HepG2 (cell line): ENCODE results near the gene PYY. TPM values are rescaled to one million over a fixed set of nuclear protein-coding genes. Genes with fewer than 3 reads are reported as not detected.

Source experiments
- ARNT2 ChIP-seq: sonication (generic); formaldehyde crosslinking; IDR thresholded peaks from 2 replicates; pipeline ENCODE4 v1.8.0; 2022; ENCODE audit warnings: mild to moderate bottlenecking, low read depth, missing genetic modification reagents, moderate library complexity
- FOXA1 ChIP-seq, 2 experiments: fragments of 450-650 bp in 1 of 2; sonication (generic) in 1 of 2; formaldehyde crosslinking in 1 of 2; IDR thresholded peaks; 2 replicates each; pipeline versions ENCODE4 v1.4.0 to v1.6.1; 2016 to 2020; ENCODE audit warnings: missing genetic modification reagents in 1 of 2
- HDAC1 ChIP-seq: sonication (generic); formaldehyde crosslinking; IDR thresholded peaks from 2 replicates; pipeline ENCODE4 v1.5.1; 2020; ENCODE audit warnings: mild to moderate bottlenecking, missing genetic modification reagents
- HNRNPLL ChIP-seq: fragments of 200-400 bp; formaldehyde crosslinking; IDR thresholded peaks from 2 replicates; pipeline ENCODE4 v1.6.1; 2017; ENCODE audit warnings: mild to moderate bottlenecking, low read depth, low read length; ENCODE audit not compliant: poor library complexity, severe bottlenecking
- JUN ChIP-seq: sonication (generic); formaldehyde crosslinking; IDR thresholded peaks from 2 replicates; pipeline ENCODE4 v1.4.0; 2020; ENCODE audit warnings: mild to moderate bottlenecking, missing genetic modification reagents
- MED1 ChIP-seq: sonication (generic); formaldehyde crosslinking; IDR thresholded peaks from 2 replicates; pipeline ENCODE4 v1.4.0; 2020; ENCODE audit warnings: missing genetic modification reagents
- NR2F6 ChIP-seq, 2 experiments: IDR thresholded peaks; 2 replicates each; pipeline ENCODE4 v1.6.1; 2016; ENCODE audit warnings: antibody characterized with exemption in 1 of 2, mild to moderate bottlenecking in 1 of 2
- PHF21A ChIP-seq: sonication (generic); formaldehyde crosslinking; IDR thresholded peaks from 2 replicates; pipeline ENCODE4 v1.5.0; 2020; ENCODE audit warnings: mild to moderate bottlenecking, missing genetic modification reagents
- POLR2G ChIP-seq: fragments of 200-400 bp; formaldehyde crosslinking; IDR thresholded peaks from 2 replicates; pipeline ENCODE4 v1.6.1; 2018; ENCODE audit warnings: mild to moderate bottlenecking, low read depth, low read length, moderate library complexity
- SALL1 ChIP-seq: sonication (generic); formaldehyde crosslinking; IDR thresholded peaks from 2 replicates; pipeline ENCODE4 v1.8.0; 2022; ENCODE audit warnings: mild to moderate bottlenecking, missing genetic modification reagents
- SUZ12 ChIP-seq: fragments of 150-350 bp; IDR thresholded peaks from 2 replicates; pipeline ENCODE4 v1.6.1; 2014; ENCODE audit warnings: low read depth, low read length
- TEAD3 ChIP-seq: optimal IDR thresholded peaks from 2 replicates; pipeline ENCODE3; 2016; ENCODE audit warnings: borderline replicate concordance
- ZNF136 ChIP-seq: sonication (generic); formaldehyde crosslinking; IDR thresholded peaks from 2 replicates; pipeline ENCODE4 v1.8.1; 2022; ENCODE audit warnings: low read depth, mild to moderate bottlenecking, moderate library complexity, missing genetic modification reagents
- ZNF207 ChIP-seq: fragments of 450-650 bp; IDR thresholded peaks from 2 replicates; pipeline ENCODE4 v1.6.1; 2016; ENCODE audit warnings: antibody characterized with exemption, borderline replicate concordance
- ZNF317 ChIP-seq: sonication (generic); formaldehyde crosslinking; IDR thresholded peaks from 2 replicates; pipeline ENCODE4 v1.5.0; 2020; ENCODE audit warnings: mild to moderate bottlenecking, missing genetic modification reagents
- ZNF766 ChIP-seq: sonication (generic); formaldehyde crosslinking; IDR thresholded peaks from 2 replicates; pipeline ENCODE4 v1.5.0; 2020; ENCODE audit warnings: missing genetic modification reagents, borderline replicate concordance
- ZNF776 ChIP-seq: sonication (generic); formaldehyde crosslinking; IDR thresholded peaks from 2 replicates; pipeline ENCODE4 v1.4.0; 2020; ENCODE audit warnings: mild to moderate bottlenecking, missing genetic modification reagents
- ZSCAN9 ChIP-seq: IDR thresholded peaks from 2 replicates; pipeline ENCODE4 v1.6.1; 2016; ENCODE audit warnings: borderline replicate concordance
- polyA plus RNA-seq, 8 experiments: library from polyadenylated mRNA; depleted of rRNA in 3 of 8; stranded (reverse) in 7 of 8; unstranded in 1 of 8; fragments of >200 nt; fragmentation: Illumina TruSeq in 4 of 8; extraction: Trizol in 4 of 8; gene quantifications; 2 replicates each; pipeline versions ENCODE4 v1.2.1 to v1.2.3, GENCODE V29; 2011 to 2016; ENCODE audit warnings: low read depth in 4 of 8, missing spikeins in 1 of 8, mixed read lengths in 1 of 8; ENCODE audit not compliant: insufficient read depth in 1 of 8
- total RNA-seq, 5 experiments: library from RNA; depleted of rRNA; stranded (reverse); fragments of >200 nt; fragmentation: Illumina TruSeq; extraction: Trizol; gene quantifications; 2 replicates each; pipeline ENCODE4 v1.2.3, GENCODE V29; 2016; ENCODE audit warnings: low read depth in 1 of 5
- TF ChIP-seq, protein P1 (sequence below): sonication (generic); formaldehyde crosslinking; IDR thresholded peaks from 2 replicates; pipeline ENCODE4 v1.5.0; 2020; ENCODE audit warnings: missing genetic modification reagents, mild to moderate bottlenecking, borderline replicate concordance
- TF ChIP-seq, protein P2 (sequence below): sonication (generic); formaldehyde crosslinking; IDR thresholded peaks from 2 replicates; pipeline ENCODE4 v1.5.0; 2020; ENCODE audit warnings: mild to moderate bottlenecking, missing genetic modification reagents, borderline replicate concordance
- TF ChIP-seq, protein P3 (sequence below): sonication (generic); formaldehyde crosslinking; IDR thresholded peaks from 2 replicates; pipeline ENCODE4 v1.4.0; 2020; ENCODE audit warnings: mild to moderate bottlenecking, missing genetic modification reagents
- TF ChIP-seq, protein P4 (sequence below): IDR thresholded peaks from 2 replicates; pipeline ENCODE4 v1.6.1; 2016; ENCODE audit warnings: mild to moderate bottlenecking

PYY gene
- total and polyA plus RNA-seq, 2 of the 13 experiments (the other 11 are each of a cell fraction or from before 2014, with no cell fraction given) = 0.25 TPM; not detected in 1

DNA sequence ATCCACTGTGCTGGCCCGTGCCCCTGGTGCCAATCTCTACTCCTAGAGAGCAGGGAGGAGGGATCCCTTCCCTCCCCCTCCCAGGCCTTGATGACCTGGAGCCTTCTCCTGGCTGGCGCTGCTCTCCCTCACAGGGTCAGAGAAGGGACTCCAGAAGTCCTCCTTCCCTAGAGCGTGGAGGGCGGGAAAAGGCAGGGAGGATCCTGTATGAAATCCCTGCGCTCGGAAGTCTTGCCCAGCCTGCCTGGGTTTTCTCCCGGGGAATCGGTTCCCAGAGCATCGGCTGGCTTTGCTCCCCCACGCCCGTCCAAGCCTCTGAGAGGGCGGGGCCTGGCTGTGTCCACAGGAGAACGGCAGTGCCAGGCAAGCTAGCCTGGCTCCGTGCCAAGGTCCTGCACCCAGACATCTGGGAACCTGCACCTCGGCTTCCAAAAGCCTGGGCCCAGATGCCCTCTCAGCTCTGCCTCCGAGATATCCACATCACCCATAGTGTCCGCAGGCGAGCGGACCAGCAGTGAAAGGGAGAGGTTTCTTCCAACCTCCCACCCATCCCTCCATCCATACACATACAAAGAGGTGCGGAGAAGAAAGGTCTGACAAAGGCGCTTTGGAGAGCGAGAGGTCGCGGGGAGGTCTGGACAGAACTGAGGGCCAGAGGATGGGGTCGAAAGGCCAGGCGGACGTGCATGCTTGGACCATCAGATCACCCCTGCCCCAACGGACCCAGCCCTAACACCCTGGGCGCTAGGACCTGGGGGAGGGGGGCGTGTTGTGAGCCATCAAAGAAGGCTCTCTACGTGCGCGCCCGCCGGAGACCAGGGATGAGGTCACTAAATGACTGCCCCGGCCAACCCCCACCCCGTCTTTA is 47.5 kb downstream of the PYY start (continued):
- TF ChIP-seq ARNT2 (CRISPR knock-in tag) (0 out of 2 replicates have a peak, but pooled peaks have one; percentile 38), SALL1 (CRISPR knock-in tag) (peak; percentile 40), JUN (CRISPR knock-in tag) (peak; percentile 66; the same call in 1 of the 2 replicates), MED1 (CRISPR knock-in tag) (0 out of 2 replicates have a peak, but pooled peaks have one; percentile 19), TEAD3 (CRISPR knock-in tag) (peak; percentile 23), FOXA1 (IDR thresholded peaks at IDR 0.05) (no peak), FOXA1 (CRISPR knock-in tag; IDR thresholded peaks at IDR 0.05) (0 out of 2 replicates have a peak, but pooled peaks have one; percentile 3), ZNF136 (no peak), SUZ12 (peak; percentile 11; the same call in 1 of the 2 replicates), HNRNPLL (no peak), ZNF207 (no peak), HDAC1 (CRISPR knock-in tag) (peak; percentile 58), ZNF776 (CRISPR knock-in tag) (0 out of 2 replicates have a peak, but pooled peaks have one; percentile 28), ZSCAN9 (CRISPR knock-in tag) (no peak), POLR2G (no peak), ZNF317 (0 out of 2 replicates have a peak, but pooled peaks have one; percentile 54), PHF21A (CRISPR knock-in tag) (0 out of 2 replicates have a peak, but pooled peaks have one; percentile 21), NR2F6 (IDR thresholded peaks at IDR 0.05) (peak; percentile 17; the same call in 1 of the 2 replicates), NR2F6 (CRISPR knock-in tag; IDR thresholded peaks at IDR 0.05) (no peak), ZNF766 (CRISPR knock-in tag) (peak; percentile 88)
- TF ChIP-seq, protein P1, sequence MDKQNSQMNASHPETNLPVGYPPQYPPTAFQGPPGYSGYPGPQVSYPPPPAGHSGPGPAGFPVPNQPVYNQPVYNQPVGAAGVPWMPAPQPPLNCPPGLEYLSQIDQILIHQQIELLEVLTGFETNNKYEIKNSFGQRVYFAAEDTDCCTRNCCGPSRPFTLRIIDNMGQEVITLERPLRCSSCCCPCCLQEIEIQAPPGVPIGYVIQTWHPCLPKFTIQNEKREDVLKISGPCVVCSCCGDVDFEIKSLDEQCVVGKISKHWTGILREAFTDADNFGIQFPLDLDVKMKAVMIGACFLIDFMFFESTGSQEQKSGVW (CRISPR knock-in tag) = peak; percentile 79; the same call in 1 of the 2 replicates
- TF ChIP-seq, protein P2, sequence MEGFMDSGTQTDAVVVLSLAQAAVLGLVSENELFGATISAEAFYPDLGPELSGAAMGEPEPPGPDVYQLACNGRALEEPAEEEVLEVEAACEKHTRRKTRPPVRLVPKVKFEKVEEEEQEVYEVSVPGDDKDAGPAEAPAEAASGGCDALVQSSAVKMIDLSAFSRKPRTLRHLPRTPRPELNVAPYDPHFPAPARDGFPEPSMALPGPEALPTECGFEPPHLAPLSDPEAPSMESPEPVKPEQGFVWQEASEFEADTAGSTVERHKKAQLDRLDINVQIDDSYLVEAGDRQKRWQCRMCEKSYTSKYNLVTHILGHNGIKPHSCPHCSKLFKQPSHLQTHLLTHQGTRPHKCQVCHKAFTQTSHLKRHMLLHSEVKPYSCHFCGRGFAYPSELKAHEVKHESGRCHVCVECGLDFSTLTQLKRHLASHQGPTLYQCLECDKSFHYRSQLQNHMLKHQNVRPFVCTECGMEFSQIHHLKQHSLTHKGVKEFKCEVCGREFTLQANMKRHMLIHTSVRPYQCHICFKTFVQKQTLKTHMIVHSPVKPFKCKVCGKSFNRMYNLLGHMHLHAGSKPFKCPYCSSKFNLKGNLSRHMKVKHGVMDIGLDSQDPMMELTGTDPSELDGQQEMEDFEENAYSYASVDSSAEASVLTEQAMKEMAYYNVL = peak; percentile 60; the same call in 1 of the 2 replicates
- TF ChIP-seq, protein P3, sequence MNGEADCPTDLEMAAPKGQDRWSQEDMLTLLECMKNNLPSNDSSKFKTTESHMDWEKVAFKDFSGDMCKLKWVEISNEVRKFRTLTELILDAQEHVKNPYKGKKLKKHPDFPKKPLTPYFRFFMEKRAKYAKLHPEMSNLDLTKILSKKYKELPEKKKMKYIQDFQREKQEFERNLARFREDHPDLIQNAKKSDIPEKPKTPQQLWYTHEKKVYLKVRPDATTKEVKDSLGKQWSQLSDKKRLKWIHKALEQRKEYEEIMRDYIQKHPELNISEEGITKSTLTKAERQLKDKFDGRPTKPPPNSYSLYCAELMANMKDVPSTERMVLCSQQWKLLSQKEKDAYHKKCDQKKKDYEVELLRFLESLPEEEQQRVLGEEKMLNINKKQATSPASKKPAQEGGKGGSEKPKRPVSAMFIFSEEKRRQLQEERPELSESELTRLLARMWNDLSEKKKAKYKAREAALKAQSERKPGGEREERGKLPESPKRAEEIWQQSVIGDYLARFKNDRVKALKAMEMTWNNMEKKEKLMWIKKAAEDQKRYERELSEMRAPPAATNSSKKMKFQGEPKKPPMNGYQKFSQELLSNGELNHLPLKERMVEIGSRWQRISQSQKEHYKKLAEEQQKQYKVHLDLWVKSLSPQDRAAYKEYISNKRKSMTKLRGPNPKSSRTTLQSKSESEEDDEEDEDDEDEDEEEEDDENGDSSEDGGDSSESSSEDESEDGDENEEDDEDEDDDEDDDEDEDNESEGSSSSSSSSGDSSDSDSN (CRISPR knock-in tag) = 0 out of 2 replicates have a peak, but pooled peaks have one; percentile 13
- TF ChIP-seq, protein P4, sequence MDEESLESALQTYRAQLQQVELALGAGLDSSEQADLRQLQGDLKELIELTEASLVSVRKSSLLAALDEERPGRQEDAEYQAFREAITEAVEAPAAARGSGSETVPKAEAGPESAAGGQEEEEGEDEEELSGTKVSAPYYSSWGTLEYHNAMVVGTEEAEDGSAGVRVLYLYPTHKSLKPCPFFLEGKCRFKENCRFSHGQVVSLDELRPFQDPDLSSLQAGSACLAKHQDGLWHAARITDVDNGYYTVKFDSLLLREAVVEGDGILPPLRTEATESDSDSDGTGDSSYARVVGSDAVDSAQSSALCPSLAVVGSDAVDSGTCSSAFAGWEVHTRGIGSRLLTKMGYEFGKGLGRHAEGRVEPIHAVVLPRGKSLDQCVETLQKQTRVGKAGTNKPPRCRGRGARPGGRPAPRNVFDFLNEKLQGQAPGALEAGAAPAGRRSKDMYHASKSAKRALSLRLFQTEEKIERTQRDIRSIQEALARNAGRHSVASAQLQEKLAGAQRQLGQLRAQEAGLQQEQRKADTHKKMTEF (CRISPR knock-in tag) = no peak
